Activated CD8-positive, alpha-beta T cell treated with anti-CD3 and anti-CD28 coated beads, Interleukin-2, amount 10 ng/mL, durations not matched to agents 7 days and 5 days (primary cell): Measurements from ENCODE around the gene ACOT12. TPM values are rescaled to one million over a fixed set of nuclear protein-coding genes. Genes with fewer than 3 reads are reported as not detected.
"Not testable (repeated sequence)": the region's sequence is repeated elsewhere in the genome, so short reads cannot be mapped to it uniquely, and the experiment has no call there.

Source experiments
- ATAC-seq: fragments of 150-1000 bp; cut with Tn5 transposase; one replicate; pipeline ENCODE4 v1.10.0; 2021; ENCODE audit warnings: moderate library complexity
- CTCF ChIA-PET: fragments of 350-600 bp; sonication (Branson Sonifier 250); formaldehyde crosslinking; loops from one replicate; lab custom pipeline; 2021; ENCODE audit warnings: antibody characterized with exemption; lab: Charles Lee
- POLR2A ChIA-PET: fragments of 350-600 bp; sonication (Branson Sonifier 250); formaldehyde crosslinking; loops from one replicate; lab custom pipeline; 2021; ENCODE audit warnings: antibody characterized with exemption; lab: Charles Lee
- DNase-seq: peaks from one replicate; pipeline ENCODE4 v3.0.0-alpha.2; 2020
- H3K27ac Mint-ChIP-seq: one replicate; pipeline ENCODE4 v1.8.0; 2021; ENCODE audit warnings: mild to moderate bottlenecking, mixed read lengths
- H3K27me3 Mint-ChIP-seq: one replicate; pipeline ENCODE4 v1.8.0; 2021; ENCODE audit warnings: low read depth, mixed read lengths
- H3K36me3 Mint-ChIP-seq: one replicate; pipeline ENCODE4 v1.8.0; 2021; ENCODE audit warnings: low read depth, mixed read lengths
- H3K4me1 Mint-ChIP-seq: one replicate; pipeline ENCODE4 v1.8.0; 2021; ENCODE audit warnings: low read depth, mixed read lengths
- H3K4me3 Mint-ChIP-seq: one replicate; pipeline ENCODE4 v1.8.0; 2021; ENCODE audit warnings: mild to moderate bottlenecking, mixed read lengths
- H3K9me3 Mint-ChIP-seq: one replicate; pipeline ENCODE4 v1.8.0; 2022; ENCODE audit warnings: mixed read lengths; ENCODE audit not compliant: insufficient read depth
- total RNA-seq, 2 experiments: library from RNA; stranded (reverse); gene quantifications; one replicate each; pipeline ENCODE4 v1.2.3, GENCODE V29; 2021

The ACOT12 gene
- total RNA-seq, 2 experiments from 2014 or later: not detected

GRCh38 chr5:81359881-81360280 lies 34.1 kb downstream of the ACOT12 start:
- Mint-ChIP-seq H3K36me3 (no peaks in the 10 kb centered on the region), H3K4me3 (no peak overlapping the region), H3K9me3 (no peaks in the 10 kb centered on the region), H3K27me3 (peaks cover 2% of the 10 kb centered on the region), H3K27ac (no peak overlapping the region), H3K4me1 (no peaks in the 10 kb centered on the region)
- no peak for DNase-seq
- ChIA-PET POLR2A (no interaction called here), CTCF (no interaction called here)
- ATAC-seq: no peak

- Mint-ChIP-seq H3K27ac (no peak overlapping the region), H3K36me3 (no peaks in the 10 kb centered on the region), H3K9me3 (no peaks in the 10 kb centered on the region), H3K4me3 (no peak overlapping the region), H3K4me1 (no peaks in the 10 kb centered on the region), H3K27me3 (peaks cover 2% of the 10 kb centered on the region)
- no peak for ATAC-seq
- POLR2A ChIA-PET: no interaction called here
- CTCF ChIA-PET: no interaction called here
- no peak for DNase-seq
Observed at GRCh38 chr5:81359108-81359507, 34.8 kb downstream of the ACOT12 start.

GRCh38 chr5:81355291-81356251 lies 38.4 kb downstream of the ACOT12 start:
- H3K9me3 Mint-ChIP-seq: no peaks in the 10 kb centered on the region
- H3K27me3 Mint-ChIP-seq: peaks cover 11% of the 10 kb centered on the region
- ATAC-seq: no peak
- POLR2A ChIA-PET: no interaction called here
- no peak for DNase-seq
- H3K4me3 Mint-ChIP-seq: no peak overlapping the region
- H3K4me1 Mint-ChIP-seq: no peaks in the 10 kb centered on the region
- H3K36me3 Mint-ChIP-seq: no peaks in the 10 kb centered on the region
- CTCF ChIA-PET: no interaction called here
- no peak overlapping the region for H3K27ac Mint-ChIP-seq

GRCh38 chr5:81354093-81354492 lies 39.8 kb downstream of the ACOT12 start:
- ChIA-PET POLR2A (no interaction called here), CTCF (no interaction called here)
- DNase-seq (no peak), ATAC-seq (no peak)
- Mint-ChIP-seq H3K27me3 (peaks cover 11% of the 10 kb centered on the region), H3K27ac (no peak overlapping the region), H3K36me3 (no peaks in the 10 kb centered on the region), H3K9me3 (no peaks in the 10 kb centered on the region), H3K4me3 (no peak overlapping the region), H3K4me1 (no peaks in the 10 kb centered on the region)

- Mint-ChIP-seq H3K9me3 (no peaks in the 10 kb centered on the region), H3K4me3 (no peak overlapping the region), H3K27ac (no peak overlapping the region), H3K36me3 (no peaks in the 10 kb centered on the region), H3K4me1 (no peaks in the 10 kb centered on the region), H3K27me3 (peaks cover 9% of the 10 kb centered on the region)
- CTCF ChIA-PET: no interaction called here
- POLR2A ChIA-PET: no interaction called here
- no peak for ATAC-seq
- no peak for DNase-seq
Observed at GRCh38 chr5:81353189-81353588, 40.7 kb downstream of the ACOT12 start.

GRCh38 chr5:81350507-81350906 lies 43.4 kb downstream of the ACOT12 start:
- no peaks in the 10 kb centered on the region for H3K4me1 Mint-ChIP-seq
- no peak overlapping the region for H3K4me3 Mint-ChIP-seq
- ATAC-seq (no peak), DNase-seq (no peak)
- no peaks in the 10 kb centered on the region for H3K9me3 Mint-ChIP-seq
- ChIA-PET POLR2A (no interaction called here), CTCF (no interaction called here)
- H3K27ac Mint-ChIP-seq: no peak overlapping the region
- peaks cover 9% of the 10 kb centered on the region for H3K27me3 Mint-ChIP-seq
- H3K36me3 Mint-ChIP-seq: no peaks in the 10 kb centered on the region

GRCh38 chr5:81349161-81349560 lies 44.8 kb downstream of the ACOT12 start:
- CTCF ChIA-PET: no interaction called here
- Mint-ChIP-seq H3K27ac (no peak overlapping the region), H3K9me3 (no peaks in the 10 kb centered on the region), H3K27me3 (peaks cover 9% of the 10 kb centered on the region), H3K4me3 (no peak overlapping the region), H3K36me3 (no peaks in the 10 kb centered on the region), H3K4me1 (no peaks in the 10 kb centered on the region)
- no peak for ATAC-seq
- DNase-seq: no peak
- POLR2A ChIA-PET: no interaction called here

- H3K4me1 Mint-ChIP-seq: no peaks in the 10 kb centered on the region
- POLR2A ChIA-PET: no interaction called here
- H3K9me3 Mint-ChIP-seq: no peaks in the 10 kb centered on the region
- ATAC-seq: no peak
- H3K36me3 Mint-ChIP-seq: no peaks in the 10 kb centered on the region
- H3K4me3 Mint-ChIP-seq: no peak overlapping the region
- CTCF ChIA-PET: no interaction called here
- no peak overlapping the region for H3K27ac Mint-ChIP-seq
- no peaks in the 10 kb centered on the region for H3K27me3 Mint-ChIP-seq
- DNase-seq: no peak
Observed at GRCh38 chr5:81345411-81346003, 48.4 kb downstream of the ACOT12 start.

GRCh38 chr5:81344736-81345135 lies 49.2 kb downstream of the ACOT12 start:
- Mint-ChIP-seq H3K4me1 (no peaks in the 10 kb centered on the region), H3K4me3 (no peak overlapping the region), H3K36me3 (no peaks in the 10 kb centered on the region), H3K27ac (no peak overlapping the region), H3K9me3 (no peaks in the 10 kb centered on the region), H3K27me3 (no peaks in the 10 kb centered on the region)
- POLR2A ChIA-PET: no interaction called here
- DNase-seq (no peak), ATAC-seq (no peak)
- CTCF ChIA-PET: no interaction called here

GRCh38 chr5:81338213-81338612 lies 55.7 kb downstream of the ACOT12 start:
- H3K4me1 Mint-ChIP-seq, DNase-seq, POLR2A ChIA-PET, H3K36me3 Mint-ChIP-seq, CTCF ChIA-PET, H3K4me3 Mint-ChIP-seq, H3K9me3 Mint-ChIP-seq, H3K27ac Mint-ChIP-seq, H3K27me3 Mint-ChIP-seq, ATAC-seq: not testable (repeated sequence)

GRCh38 chr5:81337803-81338202 lies 56.1 kb downstream of the ACOT12 start:
- Mint-ChIP-seq H3K9me3 (peaks cover 5% of the 10 kb centered on the region), H3K36me3 (no peaks in the 10 kb centered on the region), H3K27ac (no peak overlapping the region), H3K27me3 (no peaks in the 10 kb centered on the region), H3K4me3 (no peak overlapping the region), H3K4me1 (peaks cover 2% of the 10 kb centered on the region)
- no peak for ATAC-seq
- ChIA-PET CTCF (no interaction called here), POLR2A (no interaction called here)
- DNase-seq: no peak

- H3K36me3 Mint-ChIP-seq: no peaks in the 10 kb centered on the region
- no peak overlapping the region for H3K4me3 Mint-ChIP-seq
- ChIA-PET CTCF (no interaction called here), POLR2A (no interaction called here)
- DNase-seq (no peak), ATAC-seq (no peak)
- no peaks in the 10 kb centered on the region for H3K27me3 Mint-ChIP-seq
- H3K27ac Mint-ChIP-seq: no peak overlapping the region
- peaks cover 5% of the 10 kb centered on the region for H3K9me3 Mint-ChIP-seq
- H3K4me1 Mint-ChIP-seq: peaks cover 2% of the 10 kb centered on the region
Observed at GRCh38 chr5:81336556-81336955, 57.4 kb downstream of the ACOT12 start.
